GM21786 (cell line): ENCODE results near the gene TRPC4.

Experiments used
- ATAC-seq: cut with Tn5 transposase; IDR thresholded peaks from one replicate; pipeline ENCODE4 v1.9.1; 2021; ENCODE audit not compliant: unreplicated experiment

TRPC4 gene

GRCh38 chr13:37729876-37730275 is 139.7 kb downstream of the TRPC4 start:
- no peak for ATAC-seq

- ATAC-seq, result no peak
Measured at GRCh38 chr13:37716420-37717195, 153.0 kb downstream of the TRPC4 start.

- ATAC-seq, result no peak
Measured at GRCh38 chr13:37715606-37716015, 154.0 kb downstream of the TRPC4 start.

- no peak for ATAC-seq
Measured at GRCh38 chr13:37709318-37709717, 160.3 kb downstream of the TRPC4 start.

GRCh38 chr13:37707739-37708500 is 161.7 kb downstream of the TRPC4 start:
- no peak for ATAC-seq

- no peak for ATAC-seq
Measured at GRCh38 chr13:37706041-37706440, 163.5 kb downstream of the TRPC4 start.

GRCh38 chr13:37701972-37702371 is 167.6 kb downstream of the TRPC4 start:
- ATAC-seq, result no peak

GRCh38 chr13:37701306-37701705 is 168.3 kb downstream of the TRPC4 start:
- no peak for ATAC-seq

- ATAC-seq, result no peak
Measured at GRCh38 chr13:37700887-37701286, 168.7 kb downstream of the TRPC4 start.

- ATAC-seq, result no peak
Measured at GRCh38 chr13:37695200-37695599, 174.4 kb downstream of the TRPC4 start.

GRCh38 chr13:37690361-37690760 is 179.2 kb downstream of the TRPC4 start:
- ATAC-seq, result no peak

- ATAC-seq, result no peak
Measured at GRCh38 chr13:37686501-37686900, 183.1 kb downstream of the TRPC4 start.

GRCh38 chr13:37685206-37685605 is 184.4 kb downstream of the TRPC4 start:
- ATAC-seq, result no peak

GRCh38 chr13:37682496-37682895 is 187.1 kb downstream of the TRPC4 start:
- ATAC-seq, result no peak

- no peak for ATAC-seq
Measured at GRCh38 chr13:37681281-37682032, 188.1 kb downstream of the TRPC4 start.

- no peak for ATAC-seq
Measured at GRCh38 chr13:37680137-37680536, 189.4 kb downstream of the TRPC4 start.

- ATAC-seq, result no peak
Measured at GRCh38 chr13:37679043-37679442, 190.5 kb downstream of the TRPC4 start.

GRCh38 chr13:37669845-37670244 is 199.7 kb downstream of the TRPC4 start:
- no peak for ATAC-seq

GRCh38 chr13:37667702-37668101 is 201.9 kb downstream of the TRPC4 start:
- ATAC-seq, result no peak

GRCh38 chr13:37666036-37666435 is 203.5 kb downstream of the TRPC4 start:
- ATAC-seq, result no peak

GRCh38 chr13:37665420-37665819 is 204.2 kb downstream of the TRPC4 start:
- no peak for ATAC-seq

GRCh38 chr13:37663724-37664123 is 205.8 kb downstream of the TRPC4 start:
- ATAC-seq, result no peak
